ENCODE data around the gene ANKS1B.

- TF ChIP-seq ELF4 (CRISPR knock-in tag; IDR thresholded peaks at IDR 0.05; ENCODE audit: low read depth) = no peak
- TF ChIP-seq MAX (CRISPR knock-in tag; IDR thresholded peaks at IDR 0.05) = no peak
- no peak for TF ChIP-seq TCF7 (CRISPR knock-in tag; IDR thresholded peaks at IDR 0.05; ENCODE audit: low read depth)
- TF ChIP-seq CREB1 (CRISPR knock-in tag; IDR thresholded peaks at IDR 0.05) = no peak
- TF ChIP-seq ZNF423 (CRISPR knock-in tag; IDR thresholded peaks at IDR 0.05) = no peak
- no peak for TF ChIP-seq FOXP4 (CRISPR knock-in tag; IDR thresholded peaks at IDR 0.05)
- TF ChIP-seq E2F4 (CRISPR knock-in tag; IDR thresholded peaks at IDR 0.05; ENCODE audit: borderline replicate concordance, low read depth) = no peak
- no peak for TF ChIP-seq CTCF (IDR thresholded peaks at IDR 0.05)
- TF ChIP-seq ZNF219 (CRISPR knock-in tag; IDR thresholded peaks at IDR 0.05; ENCODE audit: borderline replicate concordance) = no peak
- TF ChIP-seq ZNF138 (CRISPR knock-in tag; conservative IDR thresholded peaks at IDR 0.05) = no peak
- no peak for TF ChIP-seq ATF1 (CRISPR knock-in tag; IDR thresholded peaks at IDR 0.05)
- TF ChIP-seq USF1 (CRISPR knock-in tag; IDR thresholded peaks at IDR 0.05) = no peak
- no peak for TF ChIP-seq JUN (CRISPR knock-in tag; IDR thresholded peaks at IDR 0.05)
Observed at GRCh38 chr12:98977186-98977585, 1007.5 kb downstream of the ANKS1B start.
